NAMALWA (cell line): ENCODE data around the gene WWP2.

Experiments
- DNase-seq: peaks from one replicate; pipeline ENCODE4 v3.0.0-alpha.2; 2015; ENCODE audit warnings: low spot score

The WWP2 gene

DNA sequence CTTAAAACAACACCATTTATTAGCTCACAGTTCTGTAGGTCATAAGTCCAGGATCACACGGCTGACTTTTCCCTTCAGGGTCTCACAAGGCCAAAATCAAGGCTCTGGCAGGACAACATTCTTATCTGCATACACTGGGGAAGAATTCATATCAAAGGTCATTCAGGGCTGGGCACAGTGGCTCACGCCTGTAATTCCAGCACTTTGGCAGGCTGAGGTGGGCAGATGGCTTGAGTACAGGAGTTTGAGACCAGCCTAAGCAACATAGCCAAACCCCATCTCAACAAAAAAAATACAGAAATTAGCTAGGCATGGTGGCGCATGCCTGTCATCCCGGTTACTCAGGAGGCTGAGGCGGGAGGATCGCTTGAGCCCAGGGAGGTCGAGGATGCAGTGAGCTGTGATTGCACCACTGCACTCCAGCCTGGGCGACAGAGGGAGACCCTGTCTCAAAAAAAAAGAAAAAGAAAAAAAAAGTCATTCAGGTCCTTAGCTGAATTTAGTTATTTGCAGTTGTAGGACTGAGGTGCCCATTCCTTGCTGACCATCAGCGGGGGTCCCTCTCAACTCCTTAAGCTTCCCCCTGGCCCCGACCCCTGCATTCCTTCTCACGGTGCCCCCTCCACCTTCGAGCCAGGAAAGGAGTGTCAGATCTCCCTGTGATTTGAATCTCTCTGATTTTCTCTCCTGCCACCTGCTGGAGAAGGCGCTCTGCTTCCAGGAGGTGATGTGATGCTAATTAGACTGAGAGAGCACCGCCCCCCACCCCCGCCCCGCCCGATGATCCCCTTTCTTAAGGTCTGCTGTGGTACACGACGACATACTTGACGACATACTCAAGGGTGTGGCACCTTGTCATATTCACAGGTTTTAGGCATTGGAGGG, 97.2 kb downstream of the WWP2 start:
- peak; percentile 73 for DNase-seq

- no peak for DNase-seq
These were observed 98.4 kb downstream of the WWP2 start for GRCh38 chr16:69860233-69861231.

GRCh38 chr16:69861292-69862030, 99.3 kb downstream of the WWP2 start:
- no peak for DNase-seq

- DNase-seq: no peak
These were observed 101.5 kb downstream of the WWP2 start for GRCh38 chr16:69863401-69864281.

GRCh38 chr16:69865701-69866100, 103.6 kb downstream of the WWP2 start:
- no peak for DNase-seq

GRCh38 chr16:69867784-69868560, 105.8 kb downstream of the WWP2 start:
- DNase-seq: no peak

DNA sequence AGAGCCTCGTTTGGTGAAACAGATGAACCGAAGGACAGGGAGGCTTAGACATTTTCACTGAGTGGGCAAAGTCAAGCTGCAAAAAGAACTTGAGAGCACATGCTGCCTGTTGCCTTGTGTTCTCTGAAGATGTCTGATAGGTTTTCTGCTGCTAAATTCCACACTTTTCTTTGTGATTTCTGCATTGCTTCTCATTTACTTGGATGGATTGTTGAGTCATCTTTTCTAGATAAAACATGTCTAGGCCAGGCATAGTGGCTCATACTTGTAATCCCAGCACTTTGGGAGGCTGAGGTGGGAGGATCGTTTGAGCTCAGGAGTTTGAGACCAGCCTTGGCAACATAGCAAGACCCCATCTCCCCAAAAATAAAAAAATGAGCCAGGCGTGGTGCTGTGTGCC, 108.6 kb downstream of the WWP2 start:
- no peak for DNase-seq

GRCh38 chr16:69871708-69872107, 109.6 kb downstream of the WWP2 start:
- no peak for DNase-seq

- DNase-seq: no peak
These were observed 110.8 kb downstream of the WWP2 start for GRCh38 chr16:69872888-69873287.

DNA sequence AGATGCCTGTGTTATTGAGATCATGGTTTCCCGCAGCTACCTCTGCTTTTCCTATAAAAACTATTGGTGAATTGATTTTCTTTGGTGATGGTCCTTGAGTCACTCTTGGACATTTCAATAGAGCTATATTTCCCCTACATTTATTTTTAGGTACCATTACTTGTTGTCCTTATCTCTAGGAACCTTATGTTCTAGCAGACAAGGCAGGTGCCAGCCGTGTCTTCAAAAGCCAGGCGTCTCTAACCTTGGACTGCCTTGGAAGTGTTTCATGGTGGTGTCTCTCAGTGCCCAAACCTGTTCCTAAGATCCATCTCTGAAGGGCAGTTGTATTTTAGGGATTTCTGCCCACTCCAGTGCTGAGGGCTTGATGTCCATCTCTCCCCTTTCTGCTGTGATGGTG, 111.7 kb downstream of the WWP2 start:
- no peak for DNase-seq

DNA sequence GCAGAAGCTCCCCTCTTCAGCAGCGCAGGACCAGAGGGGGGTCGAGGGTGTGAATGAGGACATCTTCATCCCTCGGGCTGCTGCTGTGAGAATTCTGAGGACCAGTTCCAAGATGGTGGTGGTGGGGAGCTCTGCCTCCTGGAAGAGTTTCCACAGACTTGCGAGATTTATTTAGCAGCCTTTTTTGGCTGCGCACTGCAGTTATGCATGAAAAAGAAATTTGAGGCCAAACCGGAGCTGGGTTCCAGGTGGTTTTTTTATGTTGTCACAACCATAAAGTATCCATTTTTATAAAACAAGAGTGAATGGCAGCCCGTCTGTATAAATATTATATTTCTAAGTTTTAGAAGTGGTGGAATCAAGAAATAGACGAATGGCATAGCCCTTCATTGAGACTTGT, 112.1 kb downstream of the WWP2 start:
- no peak for DNase-seq

DNA sequence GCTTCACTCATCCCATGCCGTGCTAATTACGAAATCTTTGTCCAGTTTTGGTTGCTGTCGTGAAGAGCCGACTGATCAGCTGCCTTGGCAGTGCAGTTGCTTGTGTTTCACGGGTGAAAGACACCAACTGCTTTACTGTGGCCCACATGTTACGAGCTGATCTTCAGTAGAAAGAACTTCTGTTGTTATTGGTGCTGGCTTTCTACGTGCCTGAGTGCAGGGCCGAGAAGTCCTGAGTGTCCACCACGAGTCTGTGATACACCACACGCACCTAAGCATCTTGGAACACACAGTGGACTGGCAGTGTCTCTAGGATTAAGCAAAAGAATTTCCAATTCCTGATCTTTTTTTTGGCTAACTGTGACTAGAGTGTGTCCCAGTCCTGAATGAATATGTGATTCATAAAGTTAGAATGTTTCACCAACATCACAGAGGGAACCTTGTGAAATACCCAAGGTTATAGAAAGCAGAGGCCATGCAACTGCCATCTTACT, 118.6 kb downstream of the WWP2 start:
- no peak for DNase-seq

- DNase-seq: no peak
These were observed 119.0 kb downstream of the WWP2 start for GRCh38 chr16:69881141-69881540.

GRCh38 chr16:69883744-69884143, 121.6 kb downstream of the WWP2 start:
- no peak for DNase-seq

- no peak for DNase-seq
These were observed 123.6 kb downstream of the WWP2 start for GRCh38 chr16:69885722-69886121.

- DNase-seq: no peak
These were observed 124.6 kb downstream of the WWP2 start for GRCh38 chr16:69886726-69887125.

- DNase-seq: no peak
These were observed 126.0 kb downstream of the WWP2 start for GRCh38 chr16:69888005-69888590.

DNA sequence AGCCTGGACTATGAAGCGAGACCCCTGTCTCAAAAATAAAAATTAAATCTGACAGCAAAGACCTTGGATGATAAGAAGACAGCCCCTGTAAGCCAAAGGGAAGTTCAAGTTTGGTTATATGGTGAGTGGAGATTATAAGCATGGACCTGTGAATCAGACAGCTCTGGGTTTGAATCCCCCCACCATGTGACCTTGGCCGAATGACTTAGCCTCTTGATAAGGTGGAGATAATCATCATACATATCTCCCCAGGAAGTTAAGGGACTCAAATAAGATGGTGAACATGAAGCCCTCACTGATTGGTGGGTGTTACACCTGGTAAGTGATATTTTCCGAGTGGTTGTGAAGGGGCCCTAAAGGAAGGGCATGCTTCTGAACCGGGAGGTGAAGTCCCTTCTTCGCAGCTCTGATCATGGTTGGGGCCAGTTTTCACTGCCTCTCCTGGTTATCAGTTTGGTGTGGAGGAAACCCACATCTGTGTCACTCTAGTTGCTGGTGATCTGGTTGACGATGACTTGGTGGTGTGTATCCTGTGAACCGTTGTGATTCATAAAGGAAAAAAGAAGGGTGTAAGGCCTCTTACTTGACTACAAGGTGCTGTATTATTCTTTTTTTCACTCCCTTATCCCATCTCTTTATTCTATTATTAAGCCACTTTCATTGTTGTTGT, 127.3 kb downstream of the WWP2 start:
- DNase-seq: no peak
